Hepatic stellate cell (primary cell): ENCODE data around the gene TPRG1L.

Experiments used
- DNase-seq: peaks from one replicate; pipeline ENCODE4 v3.0.0; 2011; ENCODE audit warnings: low spot score

Gene TPRG1L

DNA sequence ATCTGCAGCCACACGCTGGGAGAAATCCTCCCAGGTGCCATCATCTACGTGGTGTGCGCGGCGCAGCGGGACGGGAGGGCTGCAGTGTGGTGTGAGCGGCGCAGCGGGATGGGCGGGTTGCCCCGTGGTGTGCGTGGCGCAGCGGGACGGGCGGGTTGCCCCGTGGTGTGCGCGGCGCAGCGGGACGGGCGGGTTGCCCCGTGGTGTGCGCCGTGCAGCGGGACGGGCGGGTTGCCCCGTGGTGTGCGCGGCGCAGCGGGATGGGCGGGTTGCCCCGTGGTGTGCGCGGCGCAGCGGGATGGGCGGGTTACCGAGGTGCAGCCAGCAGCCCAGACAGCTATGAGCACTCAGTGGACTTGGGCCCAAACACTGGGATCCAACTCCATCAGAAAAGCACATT, 20.4 kb downstream of the TPRG1L start:
- DNase-seq: no peak

DNA sequence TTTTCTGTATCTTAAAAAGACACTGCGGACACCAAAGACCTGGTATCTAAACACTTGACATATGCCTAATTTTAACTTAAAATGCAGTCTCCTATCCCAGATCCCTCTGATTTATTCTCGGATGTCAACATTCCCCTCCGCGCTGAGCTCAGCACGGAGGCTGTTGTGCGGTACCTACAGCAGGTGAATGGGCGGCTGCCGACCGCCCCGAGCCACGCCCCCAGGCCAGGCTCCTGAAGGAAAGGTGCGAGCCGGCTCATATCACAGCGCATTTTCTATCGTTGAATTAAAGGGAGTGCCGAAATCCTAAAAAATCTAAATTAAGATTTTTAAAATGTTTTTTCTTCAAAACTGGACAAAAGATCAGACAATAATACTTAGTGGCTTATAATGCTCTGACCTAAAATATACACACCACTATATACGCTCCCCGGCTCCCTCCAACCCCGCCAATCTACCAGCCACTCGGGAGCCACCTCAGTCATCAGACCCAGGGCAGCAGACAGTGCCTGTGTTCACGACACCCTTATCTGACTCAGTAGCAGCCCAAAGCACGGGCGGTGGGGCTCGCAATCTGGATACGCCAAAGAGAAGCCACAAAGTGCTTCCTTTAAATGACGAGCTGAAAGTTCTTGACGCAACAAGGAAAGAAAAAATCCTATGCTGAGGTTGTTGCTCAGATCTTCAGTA, 21.0 kb downstream of the TPRG1L start:
- no peak for DNase-seq

DNA sequence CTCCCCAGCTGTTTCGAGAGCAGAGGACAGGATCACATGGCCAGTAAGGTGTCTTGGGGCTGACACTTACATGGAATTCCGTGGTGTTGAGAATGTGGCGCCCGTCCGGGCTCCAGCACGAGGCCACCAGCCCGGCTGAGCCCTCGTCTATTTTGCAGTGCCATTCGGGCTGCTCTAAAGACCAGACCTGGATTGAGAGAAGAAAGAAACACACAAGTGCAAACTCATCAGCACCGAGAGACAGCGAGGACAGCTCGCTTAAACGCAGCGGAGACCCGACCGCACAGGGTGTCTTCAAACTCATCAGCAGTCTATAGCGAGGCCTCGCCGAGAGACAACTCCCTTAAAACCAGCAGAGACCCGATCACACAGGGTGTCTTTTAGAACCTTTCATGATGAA, 21.8 kb downstream of the TPRG1L start:
- no peak for DNase-seq

DNA sequence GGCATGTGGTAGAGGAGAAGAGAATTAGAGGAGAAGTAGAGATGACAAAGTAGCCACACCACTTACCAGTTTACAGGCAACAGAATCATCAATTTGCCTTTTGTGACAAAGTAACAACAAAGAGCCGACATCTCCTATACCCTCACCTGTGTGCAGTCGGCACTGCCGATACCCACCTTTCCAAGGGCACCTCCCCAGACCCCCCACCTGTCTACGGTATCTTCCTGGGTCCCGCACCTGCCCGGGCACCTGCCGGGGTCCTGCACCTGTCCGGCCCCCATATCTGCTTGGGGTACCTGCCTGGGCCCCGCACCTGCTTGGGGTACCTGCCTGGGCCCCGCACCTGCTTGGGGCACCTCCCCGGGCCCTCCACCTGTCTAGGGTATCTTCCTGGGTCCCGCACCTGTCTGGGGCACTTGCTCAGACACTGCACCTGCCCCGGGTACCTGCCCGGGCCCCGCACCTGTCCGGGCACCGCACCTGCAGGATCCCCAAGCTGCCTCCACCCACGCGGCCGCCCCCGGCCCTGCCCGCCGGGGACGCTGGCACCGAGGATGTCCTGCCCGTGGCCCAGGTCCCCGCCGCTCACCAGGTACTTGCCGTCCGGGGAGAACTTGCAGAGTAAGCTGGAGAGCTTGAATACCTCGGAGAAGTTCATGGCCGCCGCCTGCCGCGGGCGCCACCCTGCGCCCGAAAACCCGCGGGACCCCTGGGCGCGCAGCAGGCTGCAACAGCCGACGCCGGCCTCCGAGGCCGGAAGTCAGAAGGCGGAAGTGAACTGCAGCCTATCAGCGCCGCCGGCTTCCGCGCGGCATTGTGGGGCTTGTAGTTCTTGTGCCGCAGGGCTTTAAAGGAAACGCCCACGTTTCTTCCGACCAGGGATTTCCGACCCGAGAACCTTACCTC, 24.8 kb downstream of the TPRG1L start, which contains the start of gene WRAP73:
WRAP73 (minus strand) TSS at position 762 of the 906 bp plus-strand sequence; CDS start at position 658, 104 bp downstream.
- peak; percentile 97 for DNase-seq

DNA sequence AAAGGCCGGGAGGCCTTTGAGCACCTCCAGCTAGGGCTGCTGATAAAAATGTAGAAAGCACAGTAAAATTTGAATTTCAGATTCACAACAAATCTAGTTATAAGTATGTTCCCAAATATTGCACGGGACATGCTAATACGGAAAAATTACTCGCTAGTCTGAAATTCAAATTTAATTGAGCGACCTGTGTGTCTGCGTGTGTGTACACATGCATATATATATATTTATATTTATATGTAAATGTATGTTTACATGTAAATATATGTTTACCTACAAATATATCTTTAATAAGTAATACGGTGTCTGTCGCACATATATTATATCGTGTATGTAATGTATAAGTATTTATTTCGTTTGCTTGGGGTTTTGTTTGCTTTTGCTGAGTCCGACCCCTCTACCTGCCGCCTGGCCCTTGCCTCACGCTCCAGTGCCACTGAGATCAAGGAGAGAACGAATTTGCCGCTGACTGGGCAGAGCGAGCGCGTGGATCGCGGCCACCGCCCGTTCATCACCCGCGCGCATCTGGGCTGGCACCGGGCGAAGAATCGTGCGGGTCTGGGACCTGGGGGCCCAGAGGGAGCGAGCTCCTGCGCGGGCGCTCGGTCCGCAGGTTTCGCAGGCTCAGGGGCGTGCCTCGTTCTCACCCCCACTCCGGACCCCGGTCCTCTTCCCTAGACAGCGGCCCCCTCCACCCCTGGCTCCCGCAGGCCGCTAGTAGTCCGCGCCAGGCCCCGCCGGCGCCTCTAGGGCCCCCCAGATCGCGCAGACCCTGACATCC, 25.6 kb downstream of the TPRG1L start:
- no peak for DNase-seq

DNA sequence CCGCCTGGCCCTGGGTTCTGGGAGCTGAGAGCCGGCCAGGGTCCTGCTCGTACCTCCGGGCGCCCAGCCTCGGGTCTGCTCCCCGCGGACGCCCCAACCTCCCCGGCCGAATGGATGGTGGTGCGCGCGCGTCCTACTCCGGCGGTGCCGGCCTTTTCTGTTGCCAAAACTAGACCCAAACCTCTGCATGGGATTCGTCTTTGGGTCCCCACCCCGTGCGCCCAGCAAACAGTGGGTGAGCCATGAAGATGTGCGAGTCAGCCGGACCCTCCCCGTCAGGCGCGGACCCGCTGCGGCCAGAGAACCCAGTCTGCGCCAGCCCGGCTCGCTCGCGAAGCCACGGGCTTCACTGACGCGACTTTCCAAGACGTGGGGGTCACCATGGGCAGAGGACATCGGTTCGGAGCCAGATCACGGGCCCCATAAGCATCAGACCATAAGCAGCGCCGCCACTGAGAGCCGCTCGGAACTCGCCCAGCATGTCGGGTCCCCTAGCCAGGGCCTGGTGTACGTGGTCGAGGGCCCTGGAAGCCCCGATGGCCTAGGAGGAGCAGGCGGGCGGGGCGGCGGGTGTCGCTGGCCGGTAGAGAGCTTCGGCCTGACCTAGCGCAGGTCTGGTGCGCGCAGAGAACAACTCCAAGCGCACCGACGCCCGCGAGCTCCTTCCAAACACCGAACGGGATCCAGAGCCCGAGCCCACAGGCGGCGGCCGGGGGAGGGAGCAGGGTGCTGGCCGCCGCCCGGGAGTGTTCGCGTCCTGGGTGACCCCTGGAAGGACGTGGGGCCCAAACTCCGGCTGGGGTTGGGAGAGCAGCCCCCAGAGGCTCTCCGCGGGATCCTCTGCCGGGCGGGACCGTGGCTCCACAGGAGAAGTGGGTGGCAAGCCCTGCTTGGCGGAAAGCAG, 26.5 kb downstream of the TPRG1L start:
- DNase-seq: no peak

DNA sequence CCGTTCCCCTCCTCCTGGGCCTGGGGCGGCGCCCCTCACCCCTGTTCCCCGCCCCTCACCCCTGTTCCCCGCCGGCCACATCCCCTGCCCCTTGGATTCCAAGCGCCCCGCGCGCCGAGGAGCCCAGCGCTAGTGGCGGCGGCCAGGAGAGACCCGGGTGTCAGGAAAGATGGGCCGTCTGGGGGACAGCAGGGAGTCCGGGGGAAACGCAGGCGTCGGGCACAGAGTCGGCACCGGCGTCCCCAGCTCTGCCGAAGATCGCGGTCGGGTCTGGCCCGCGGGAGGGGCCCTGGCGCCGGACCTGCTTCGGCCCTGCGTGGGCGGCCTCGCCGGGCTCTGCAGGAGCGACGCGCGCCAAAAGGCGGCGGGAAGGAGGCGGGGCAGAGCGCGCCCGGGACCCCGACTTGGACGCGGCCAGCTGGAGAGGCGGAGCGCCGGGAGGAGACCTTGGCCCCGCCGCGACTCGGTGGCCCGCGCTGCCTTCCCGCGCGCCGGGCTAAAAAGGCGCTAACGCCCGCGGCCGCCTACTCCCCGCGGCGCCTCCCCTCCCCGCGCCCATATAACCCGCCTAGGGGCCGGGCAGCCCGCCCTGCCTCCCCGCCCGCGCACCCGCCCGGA, 27.2 kb downstream of the TPRG1L start, which contains the start of gene TP73:
TP73 (plus strand) TSS at position 587 of the 618 bp plus-strand sequence. CDS start 29,850 bp downstream, outside the sequence.
- no peak for DNase-seq

DNA sequence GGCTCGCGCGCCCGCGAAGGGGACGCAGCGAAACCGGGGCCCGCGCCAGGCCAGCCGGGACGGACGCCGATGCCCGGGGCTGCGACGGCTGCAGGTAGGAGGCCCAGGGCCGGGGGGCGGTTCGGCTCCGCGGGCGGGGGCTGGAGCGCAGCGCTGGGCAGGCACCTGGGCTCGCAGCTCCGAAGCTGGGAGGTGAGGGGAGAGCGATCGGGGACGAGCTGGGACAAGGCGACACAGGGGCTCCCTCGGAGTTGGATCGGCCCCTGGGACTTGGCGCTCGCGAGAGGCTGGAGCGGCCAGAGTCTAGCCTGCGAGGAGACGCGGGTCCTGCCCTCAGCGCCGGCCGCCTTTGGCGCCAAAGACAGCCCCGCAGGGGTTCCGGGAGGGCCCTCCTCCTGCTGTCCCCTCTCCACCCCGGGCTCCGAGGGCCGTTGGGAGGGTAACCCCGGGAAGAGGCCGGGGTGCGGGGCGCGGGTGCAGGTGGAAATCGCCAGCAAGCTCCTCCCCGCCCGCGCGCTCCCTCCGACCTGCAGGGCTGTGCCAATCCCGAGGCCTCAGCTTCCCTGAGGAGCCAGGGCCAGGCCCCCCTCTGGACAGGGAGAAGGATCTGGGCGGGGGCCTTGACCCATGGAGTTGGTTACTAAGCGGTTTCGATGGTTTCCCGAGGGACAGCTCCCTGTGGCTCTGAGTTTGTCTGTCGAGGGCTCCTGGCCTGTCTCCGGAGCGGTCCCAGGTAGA, 27.9 kb downstream of the TPRG1L start:
- DNase-seq: no peak

DNA sequence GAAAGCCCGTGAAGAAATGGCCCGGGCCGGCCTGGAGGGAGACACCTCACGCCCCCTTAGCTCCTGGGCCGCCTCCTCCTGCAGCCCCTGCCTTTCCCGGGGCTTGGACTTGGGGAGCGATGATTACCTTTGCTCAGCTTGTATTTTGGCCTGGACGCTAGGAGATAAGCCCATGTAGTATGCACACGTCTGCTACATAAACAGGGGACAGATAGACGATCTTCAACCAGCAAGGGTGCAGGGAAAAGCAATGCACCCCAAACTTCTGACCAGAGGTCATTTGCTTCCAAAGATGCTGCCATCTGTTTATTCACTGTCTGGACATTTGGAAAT, 28.4 kb downstream of the TPRG1L start:
- no peak for DNase-seq

DNA sequence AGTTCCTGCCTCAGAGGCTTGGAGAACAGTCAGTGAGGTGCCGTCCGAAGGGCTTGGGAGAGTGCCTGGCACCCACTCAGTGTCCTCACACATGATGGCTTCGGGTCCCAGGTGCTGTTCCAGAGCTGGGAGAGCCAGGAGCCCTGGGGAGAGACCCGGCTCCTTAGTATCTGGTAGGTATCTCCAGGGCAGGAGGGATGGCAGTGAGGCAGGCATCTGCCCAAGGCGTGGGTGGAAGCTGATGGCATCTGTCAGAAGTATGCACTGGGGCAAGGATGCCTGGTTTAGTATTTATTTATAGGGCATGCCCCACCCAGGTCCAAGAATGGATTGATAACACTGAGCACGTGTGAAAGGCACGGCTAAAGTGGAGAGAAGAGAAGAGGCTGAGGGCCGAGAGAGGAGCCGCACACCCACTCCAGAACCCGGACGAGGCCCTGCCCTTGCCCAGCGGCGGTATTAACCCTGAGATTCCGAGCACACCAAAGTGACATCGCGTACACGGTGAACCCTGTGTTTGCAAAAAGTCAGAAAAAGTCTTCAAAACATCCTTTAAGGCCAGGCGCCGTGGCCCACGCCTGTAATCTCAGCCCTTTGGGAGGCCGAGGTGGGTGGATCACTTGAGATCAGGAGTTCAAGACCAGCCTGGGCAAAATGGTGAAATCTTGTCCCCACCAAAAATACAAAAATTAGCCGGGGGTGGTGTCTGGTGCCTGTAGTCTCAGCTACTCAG, 29.9 kb downstream of the TPRG1L start:
- no peak for DNase-seq

DNA sequence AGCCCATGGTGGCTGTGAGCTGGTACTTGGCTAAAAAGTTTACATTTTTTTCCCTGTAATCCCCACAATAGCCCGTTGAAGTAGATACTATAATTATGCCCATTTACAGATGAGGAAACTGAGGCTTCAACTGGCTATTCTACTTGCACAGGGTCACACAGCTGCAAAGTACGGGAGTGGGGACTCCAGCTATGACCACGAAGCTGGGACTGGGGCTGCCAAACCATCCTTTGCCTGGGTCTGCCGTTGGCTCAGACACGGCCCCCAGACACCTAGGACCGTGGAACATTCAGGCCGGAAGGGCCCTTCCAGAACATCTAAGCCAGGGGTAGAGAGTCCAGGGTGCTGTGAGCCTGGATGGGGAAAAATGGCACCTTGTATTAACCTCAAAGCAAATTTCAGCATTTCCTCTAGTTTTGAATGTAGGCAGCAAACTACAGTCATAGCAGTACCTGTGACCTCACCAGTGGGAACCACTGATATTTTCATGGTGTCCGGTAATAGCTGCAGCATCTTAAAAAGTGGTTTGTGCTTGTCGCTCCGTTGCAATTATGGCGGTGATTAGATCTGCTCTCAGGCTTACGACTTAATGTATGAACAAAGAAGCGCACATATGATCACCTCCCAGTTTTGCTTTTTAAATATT, 31.8 kb downstream of the TPRG1L start:
- DNase-seq: no peak

DNA sequence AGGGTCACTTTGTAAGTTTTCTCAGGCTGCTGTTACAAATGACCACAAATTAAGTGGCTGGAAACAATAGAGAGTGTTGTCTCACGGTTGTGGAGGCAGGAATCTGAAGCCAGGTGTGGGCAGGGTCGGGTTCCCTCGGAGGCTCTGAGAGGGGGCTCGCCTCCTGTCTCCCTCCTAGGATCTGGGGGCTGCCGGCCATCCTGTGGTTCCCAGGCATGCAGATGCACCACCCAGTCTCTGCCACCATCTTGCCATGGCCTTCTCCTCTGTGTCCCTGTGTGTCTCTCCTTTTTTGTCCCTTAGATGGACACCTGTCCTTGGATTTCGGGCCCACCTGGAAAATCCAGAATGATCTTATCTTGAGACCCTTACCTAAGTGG, 32.3 kb downstream of the TPRG1L start:
- DNase-seq: no peak

DNA sequence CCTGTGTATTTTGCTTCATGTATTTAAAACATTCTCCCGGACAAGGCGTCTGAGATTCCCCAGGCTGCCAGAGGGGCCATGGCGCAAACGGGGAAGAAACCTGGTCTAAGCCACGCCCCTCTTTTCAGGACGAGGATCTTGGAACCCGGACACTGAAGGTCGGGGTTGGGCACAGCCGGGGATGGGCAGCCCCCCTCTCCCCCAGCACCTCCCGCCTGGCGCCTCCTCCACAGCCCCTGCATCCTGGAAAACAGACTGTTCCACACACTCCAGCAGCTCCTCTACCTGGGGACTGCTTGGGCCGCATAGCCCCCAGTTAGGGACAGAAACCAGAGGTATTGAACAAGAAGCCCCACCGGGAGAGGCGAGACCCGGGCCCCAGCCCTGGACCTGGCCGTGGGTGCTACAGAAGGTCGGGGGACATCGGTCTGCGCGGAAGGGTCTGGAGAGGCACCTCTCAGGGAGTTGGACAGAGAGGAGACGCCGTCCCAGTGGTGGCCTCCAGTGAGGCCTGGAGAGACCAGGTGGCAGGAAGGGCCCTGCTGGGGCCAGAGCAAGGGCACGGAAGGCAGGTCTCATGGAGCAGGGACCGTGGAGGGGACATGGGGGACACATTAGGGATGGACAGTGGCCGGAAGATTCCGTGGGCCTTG, 32.9 kb downstream of the TPRG1L start:
- DNase-seq: no peak

DNA sequence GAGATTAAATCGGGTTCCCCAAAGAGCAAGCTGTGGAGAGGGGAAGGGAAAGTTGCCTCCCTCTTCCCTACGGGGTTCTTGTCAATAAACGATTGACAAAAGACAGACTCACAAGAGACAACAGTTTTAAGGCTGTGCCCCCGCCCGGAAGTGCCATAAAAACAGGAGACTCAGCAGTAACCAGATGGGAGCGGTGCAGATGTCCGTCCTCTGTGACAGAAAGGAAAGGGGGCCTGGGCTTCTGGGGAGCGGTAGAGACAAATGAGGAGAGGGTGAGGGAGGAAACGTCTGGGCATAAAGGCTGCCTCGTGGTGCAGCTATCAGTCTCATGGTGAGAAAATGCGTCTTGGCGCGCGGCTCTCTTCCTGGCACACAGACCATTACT, 33.4 kb downstream of the TPRG1L start:
- no peak for DNase-seq

DNA sequence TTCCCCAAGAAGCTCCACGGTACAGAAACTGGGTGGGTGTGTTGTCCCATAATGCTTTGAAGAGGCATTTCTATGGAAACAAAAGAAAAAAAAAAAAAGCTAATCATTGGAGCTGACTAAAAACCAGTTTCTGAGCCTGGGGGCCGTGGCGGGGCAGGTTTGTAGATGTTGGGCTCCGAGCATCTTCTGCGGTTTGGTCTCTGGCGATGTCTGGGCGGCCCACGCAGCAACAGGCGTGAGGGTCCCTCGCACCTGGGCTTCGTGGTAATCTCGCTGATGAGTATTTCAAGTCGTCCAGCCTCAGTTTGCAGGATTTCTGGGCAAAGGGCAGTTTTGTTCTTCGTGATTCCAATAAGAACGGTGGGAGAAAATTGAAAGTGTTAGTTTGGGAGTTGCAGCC, 34.3 kb downstream of the TPRG1L start:
- DNase-seq: no peak

DNA sequence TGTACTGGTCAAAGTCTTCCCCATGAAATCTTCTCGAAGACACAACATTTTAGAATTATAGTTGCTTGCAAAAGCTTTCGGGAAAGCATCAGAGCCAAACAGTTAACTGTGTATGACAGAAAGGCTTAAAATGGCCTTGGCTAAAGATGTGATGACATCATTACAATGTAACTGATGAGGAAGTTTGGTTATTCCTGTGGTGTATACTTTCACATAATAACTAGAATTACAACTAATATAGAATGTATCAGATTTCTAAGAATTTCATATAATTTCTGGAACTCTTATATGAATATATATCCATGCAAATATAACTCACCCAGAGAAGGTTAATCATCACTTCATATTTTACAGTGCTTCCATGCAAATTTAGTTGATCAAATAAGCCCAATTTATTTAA, 35.9 kb downstream of the TPRG1L start:
- DNase-seq: no peak

DNA sequence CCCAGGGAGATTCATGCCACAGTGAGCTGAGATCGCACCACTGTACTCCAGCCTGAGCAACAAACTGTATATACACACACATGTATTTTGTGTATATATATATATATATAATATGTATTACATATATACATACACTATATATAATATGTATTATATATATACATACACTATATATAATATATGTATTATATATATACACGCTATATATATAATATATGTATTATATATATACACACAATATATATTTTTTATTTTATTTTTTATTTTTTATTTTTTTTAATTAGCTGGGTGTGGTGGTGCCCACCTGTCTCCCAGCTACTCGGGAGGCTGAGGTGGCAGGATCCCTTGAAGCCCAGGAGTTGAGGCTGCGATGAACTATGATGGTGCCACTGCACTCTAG, 36.8 kb downstream of the TPRG1L start:
- DNase-seq: no peak

DNA sequence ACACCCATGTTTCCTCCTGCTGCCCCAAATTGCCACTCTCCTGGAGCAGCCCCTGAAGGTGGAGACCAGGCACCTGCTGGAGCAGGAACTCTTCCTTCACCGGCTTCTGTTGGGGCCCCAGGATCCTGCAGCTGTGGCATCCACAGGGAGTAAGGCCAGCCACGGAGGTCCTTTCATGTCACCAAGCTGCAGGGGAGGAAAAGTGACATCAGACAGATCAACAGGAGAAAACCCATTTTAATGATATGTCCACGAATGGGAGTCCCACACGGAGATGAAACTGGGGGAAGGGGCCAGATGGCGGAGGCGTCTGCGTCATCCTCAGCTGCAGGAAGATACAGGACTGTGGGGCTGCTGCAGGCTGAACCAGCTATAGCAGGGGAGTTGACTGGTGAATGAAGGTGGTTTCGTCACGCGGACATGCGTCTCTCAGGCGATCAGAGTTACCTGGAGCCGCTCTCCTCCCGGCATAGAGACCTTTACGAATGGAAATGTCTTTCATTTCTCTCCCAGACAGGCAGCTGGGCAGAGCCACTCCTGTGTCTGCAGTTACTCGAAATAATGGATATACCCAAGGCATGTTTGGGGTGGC, 37.4 kb downstream of the TPRG1L start:
- DNase-seq: no peak
